Measurements from ENCODE around the gene DIPK2B. TPM values are rescaled to one million over a fixed set of nuclear protein-coding genes. Genes with fewer than 3 reads are reported as not detected.

Gene DIPK2B
- total RNA-seq, 1 experiment from 2014 or later = not detected

- CTCF ChIA-PET = no interaction called here
- intact Hi-C loops (cut with micrococcal nuclease; ENCODE audit: unreplicated experiment) = no loop called here
Observed at GRCh38 chrX:45154033-45154360, 46.7 kb downstream of the DIPK2B start.

More at GRCh38 chrX:45154033-45154360, 46.7 kb downstream of the DIPK2B start:
- Histone ChIP-seq H3K36me3 (ENCODE audit: insufficient read depth, low read length, poor library complexity, severe bottlenecking) (no peaks in the 10 kb centered on the region), H3K27ac (ENCODE audit: low read depth, low read length, poor library complexity, severe bottlenecking) (no peak overlapping the region), H3K9me3 (ENCODE audit: low read depth, low read length, poor library complexity, severe bottlenecking) (no peaks in the 10 kb centered on the region), H3K4me3 (ENCODE audit: low read depth, low read length, poor library complexity, severe bottlenecking) (no peak overlapping the region), H3K27me3 (replicated peaks; ENCODE audit: insufficient read depth, low read depth, low read length, poor library complexity) (no peaks in the 10 kb centered on the region), H3K4me1 (ENCODE audit: insufficient read depth, low read length, poor library complexity, severe bottlenecking) (no peaks in the 10 kb centered on the region)
- no peak for TF ChIP-seq EZH2 (IDR thresholded peaks at IDR 0.05; ENCODE audit: borderline replicate concordance, low read depth, low read length, poor library complexity, severe bottlenecking)
- POLR2A ChIA-PET (ENCODE audit: low non-redundant PET) = no interaction called here
- DNase-seq (ENCODE audit: low spot score) = no peak
- no TSS peak for BruUV-seq (replicated peaks)

Data from A673 (cell line).